Globus pallidus (tissue), 1 donor: ENCODE data around the gene KLHL14.
"Not testable (repeated sequence)": the region's sequence is repeated elsewhere in the genome, so short reads cannot be mapped to it uniquely, and the experiment has no call there.

Source experiments
- DNase-seq: peaks from one replicate; pipeline ENCODE4 v3.0.0-alpha.2; 2015; ENCODE audit warnings: low spot score

The KLHL14 gene

GRCh38 chr18:32772581-32773381 lies at the start of gene KLHL14:
KLHL14 (minus strand) TSS chr18:32773023; CDS start chr18:32770591, 2,432 bp downstream.
- DNase-seq, result no peak

GRCh38 chr18:32822197-32822596 lies 49.4 kb upstream of the KLHL14 start:
- no peak for DNase-seq

- no peak for DNase-seq
Observed at GRCh38 chr18:32815881-32816280, 43.1 kb upstream of the KLHL14 start.

GRCh38 chr18:32812342-32812741 lies 39.5 kb upstream of the KLHL14 start:
- no peak for DNase-seq

GRCh38 chr18:32810314-32810713 lies 37.5 kb upstream of the KLHL14 start:
- DNase-seq, result no peak

GRCh38 chr18:32805354-32805753 lies 32.5 kb upstream of the KLHL14 start:
- no peak for DNase-seq

- DNase-seq, result no peak
Observed at GRCh38 chr18:32804134-32804888, 31.5 kb upstream of the KLHL14 start.

- DNase-seq, result no peak
Observed at GRCh38 chr18:32803568-32803967, 30.7 kb upstream of the KLHL14 start.

GRCh38 chr18:32802591-32803451 lies 30.0 kb upstream of the KLHL14 start:
- no peak for DNase-seq

GRCh38 chr18:32801228-32801627 lies 28.4 kb upstream of the KLHL14 start:
- DNase-seq, result no peak

- no peak for DNase-seq
Observed at GRCh38 chr18:32798209-32798960, 25.6 kb upstream of the KLHL14 start.

GRCh38 chr18:32794667-32795066 lies 21.8 kb upstream of the KLHL14 start:
- not testable (repeated sequence) for DNase-seq

- no peak for DNase-seq
Observed at GRCh38 chr18:32779010-32779409, 6.2 kb upstream of the KLHL14 start.

GRCh38 chr18:32777049-32777448 lies 4.2 kb upstream of the KLHL14 start:
- no peak for DNase-seq

GRCh38 chr18:32776561-32776960 lies 3.7 kb upstream of the KLHL14 start:
- DNase-seq, result no peak

- no peak for DNase-seq
Observed at GRCh38 chr18:32775628-32776027, 2.8 kb upstream of the KLHL14 start.

GRCh38 chr18:32773382-32773712 lies 524 bp upstream of the KLHL14 start:
- no peak for DNase-seq

- no peak for DNase-seq
Observed at GRCh38 chr18:32771871-32772580, 797 bp downstream of the KLHL14 start.

GRCh38 chr18:32771169-32771751 lies 1.6 kb downstream of the KLHL14 start:
- DNase-seq, result no peak

GRCh38 chr18:32770666-32771168 lies 2.1 kb downstream of the KLHL14 start:
- DNase-seq, result no peak
